Naive thymus-derived CD8-positive, alpha-beta T cell (primary cell): ENCODE measurements around the gene CCDC66. TPM values are rescaled to one million over a fixed set of nuclear protein-coding genes. Genes with fewer than 3 reads are reported as not detected.

ENCODE experiments used
- ATAC-seq, 2 donors: fragments of 150-1000 bp; cut with Tn5 transposase in 1 of 2; sonication (Bioruptor Pico), chemical (Tn5 transposase) in 1 of 2; 1 replicate in 1 of 2; 2 replicates in 1 of 2; pipeline ENCODE4 v1.10.0; 2021; ENCODE audit warnings: mild to moderate bottlenecking in 2 of 2, moderate library complexity in 2 of 2
- POLR2A ChIA-PET: fragments of 350-600 bp; sonication (Branson Sonifier 250); formaldehyde crosslinking; loops from one replicate; lab custom pipeline; 2021; ENCODE audit warnings: antibody characterized with exemption; lab: Charles Lee
- DNase-seq, 10 donors: peaks; one replicate each; pipeline versions ENCODE4 v3.0.0 to v3.0.0-alpha.2; 2020 to 2022
- H3K27ac Mint-ChIP-seq, 10 donors: one replicate each; pipeline ENCODE4 v1.8.0; 2020 to 2022; ENCODE audit warnings: mild to moderate bottlenecking in 10 of 10, mixed read lengths in 10 of 10, moderate library complexity in 4 of 10, inconsistent platforms in 1 of 10
- H3K27me3 Mint-ChIP-seq, 5 donors: one replicate each; pipeline ENCODE4 v1.8.0; 2021 to 2022; ENCODE audit warnings: mixed read lengths in 5 of 5
- H3K36me3 Mint-ChIP-seq, 3 donors: one replicate each; pipeline ENCODE4 v1.8.0; 2020 to 2022; ENCODE audit warnings: mixed read lengths in 3 of 3, mild to moderate bottlenecking in 2 of 3, inconsistent platforms in 1 of 3
- H3K4me1 Mint-ChIP-seq, 4 donors: one replicate each; pipeline ENCODE4 v1.8.0; 2021 to 2022; ENCODE audit warnings: mixed read lengths in 4 of 4
- H3K4me3 Mint-ChIP-seq, 10 donors: one replicate each; pipeline ENCODE4 v1.8.0; 2020 to 2022; ENCODE audit warnings: mild to moderate bottlenecking in 10 of 10, mixed read lengths in 10 of 10, moderate library complexity in 6 of 10, inconsistent platforms in 1 of 10
- H3K9me3 Mint-ChIP-seq, 9 donors: one replicate each; pipeline ENCODE4 v1.8.0; 2020 to 2022; ENCODE audit warnings: mixed read lengths in 9 of 9, mild to moderate bottlenecking in 3 of 9, inconsistent platforms in 1 of 9, moderate library complexity in 1 of 9
- polyA plus RNA-seq, 3 donors: library from polyadenylated mRNA; unstranded; fragments of 300-500 nt; fragmentation: Illumina TruSeq; gene quantifications; one replicate each; pipeline ENCODE4 v1.2.3, GENCODE V29; 2021
- total RNA-seq, 8 experiments: library from RNA in 2 of 8; stranded (reverse) in 2 of 8; gene quantifications; one replicate each; pipeline ENCODE4 v1.2.3 and lab custom pipeline; 2021 to 2026

Gene CCDC66
- total and polyA plus RNA-seq, 5 experiments from 2014 or later = 16.8 to 118 (median 28.9) TPM

GRCh38 chr3:56622381-56622780, 65.4 kb downstream of the CCDC66 start:
- Mint-ChIP-seq H3K36me3 (peaks cover 11 to 92% (median 50%) of the 10 kb centered on the region in 3 donors), H3K9me3 (no peaks in the 10 kb centered on the region), H3K27ac (peak overlapping the region in 5 of 10 donors; percentile 8 to 75 (median 15)), H3K27me3 (no peaks in the 10 kb centered on the region), H3K4me1 (peaks cover 0 to 12% (median 6%) of the 10 kb centered on the region in 4 donors), H3K4me3 (no peak overlapping the region)
- DNase-seq (no peak), ATAC-seq (no peak)
- POLR2A ChIA-PET = interaction anchor here (1.8 kb wide), 1 partner anchor 11 kb away, joined by 4 read pairs; no protein-coding TSS in a partner anchor

GRCh38 chr3:56624725-56625124, 67.8 kb downstream of the CCDC66 start:
- H3K27me3 Mint-ChIP-seq = no peaks in the 10 kb centered on the region

GRCh38 chr3:56629047-56629446, 72.1 kb downstream of the CCDC66 start:
- Mint-ChIP-seq H3K27me3 (no peaks in the 10 kb centered on the region), H3K36me3 (peaks cover 8 to 68% (median 24%) of the 10 kb centered on the region in 3 donors), H3K9me3 (no peaks in the 10 kb centered on the region), H3K4me3 (no peak overlapping the region), H3K27ac (peak overlapping the region; percentile 41 to 90 (median 77)), H3K4me1 (peaks cover 0 to 12% (median 4%) of the 10 kb centered on the region in 4 donors)
- DNase-seq (no peak), ATAC-seq (no peak)
- POLR2A ChIA-PET = interaction anchor here (0.6 to 0.7 kb wide), 2 partner anchors 32 to 1116 kb away, joined by 3 to 5 read pairs; no protein-coding TSS in a partner anchor

More at GRCh38 chr3:56624725-56625124, 67.8 kb downstream of the CCDC66 start:
- Mint-ChIP-seq H3K36me3 (peaks cover 8 to 84% (median 36%) of the 10 kb centered on the region in 3 donors), H3K4me3 (no peak overlapping the region), H3K4me1 (peaks cover 0 to 11% (median 5%) of the 10 kb centered on the region in 4 donors), H3K9me3 (no peaks in the 10 kb centered on the region), H3K27ac (peak overlapping the region in 9 of 10 donors; percentile 2 to 66 (median 26))
- DNase-seq (no peak), ATAC-seq (no peak)
- POLR2A ChIA-PET = no interaction called here

- peaks cover 8 to 68% (median 21%) of the 10 kb centered on the region in 3 donors for H3K36me3 Mint-ChIP-seq
- H3K9me3 Mint-ChIP-seq = no peaks in the 10 kb centered on the region
Observed at GRCh38 chr3:56629451-56629850, 72.5 kb downstream of the CCDC66 start.

GRCh38 chr3:56630966-56631365, 74.0 kb downstream of the CCDC66 start:
- Mint-ChIP-seq H3K9me3 (no peaks in the 10 kb centered on the region), H3K4me1 (peaks cover 0 to 12% (median 8%) of the 10 kb centered on the region in 4 donors), H3K4me3 (no peak overlapping the region), H3K27ac (peak overlapping the region in 2 of 10 donors; percentile 42 to 61), H3K36me3 (peaks cover 8 to 69% (median 21%) of the 10 kb centered on the region in 3 donors), H3K27me3 (no peaks in the 10 kb centered on the region)
- ATAC-seq = no peak
- no peak for DNase-seq
- POLR2A ChIA-PET = no interaction called here

More at GRCh38 chr3:56629451-56629850, 72.5 kb downstream of the CCDC66 start:
- POLR2A ChIA-PET = interaction anchor here (0.6 to 0.7 kb wide), 3 partner anchors 32 to 1115 kb away, joined by 3 to 5 read pairs (median 3); no protein-coding TSS in a partner anchor
- Mint-ChIP-seq H3K4me3 (no peak overlapping the region), H3K27ac (peak overlapping the region; percentile 31 to 90 (median 76)), H3K4me1 (peaks cover 0 to 12% (median 4%) of the 10 kb centered on the region in 4 donors), H3K27me3 (no peaks in the 10 kb centered on the region)
- DNase-seq = no peak
- no peak for ATAC-seq

GRCh38 chr3:56633181-56633580, 76.2 kb downstream of the CCDC66 start:
- peaks cover 0 to 15% (median 5%) of the 10 kb centered on the region in 4 donors for H3K4me1 Mint-ChIP-seq
- POLR2A ChIA-PET = no interaction called here
- H3K9me3 Mint-ChIP-seq = no peaks in the 10 kb centered on the region
- DNase-seq (no peak), ATAC-seq (no peak)
- H3K27me3 Mint-ChIP-seq = no peaks in the 10 kb centered on the region
- peaks cover 4 to 69% (median 20%) of the 10 kb centered on the region in 3 donors for H3K36me3 Mint-ChIP-seq
- H3K27ac Mint-ChIP-seq = peak overlapping the region in 3 of 10 donors; percentile 17 to 89 (median 29)
- no peak overlapping the region for H3K4me3 Mint-ChIP-seq

GRCh38 chr3:56633602-56634535, 76.9 kb downstream of the CCDC66 start:
- Mint-ChIP-seq H3K36me3 (peaks cover 6 to 74% (median 24%) of the 10 kb centered on the region in 3 donors), H3K27ac (peak overlapping the region; percentile 10 to 89 (median 72))
- DNase-seq = no peak

GRCh38 chr3:56645407-56645806, 88.4 kb downstream of the CCDC66 start:
- DNase-seq (no peak), ATAC-seq (no peak)
- Mint-ChIP-seq H3K9me3 (no peaks in the 10 kb centered on the region), H3K4me3 (no peak overlapping the region), H3K4me1 (peaks cover 8 to 35% (median 24%) of the 10 kb centered on the region in 4 donors), H3K27ac (peak overlapping the region in 3 of 10 donors; percentile 11 to 58 (median 34)), H3K36me3 (peaks cover 8 to 91% (median 29%) of the 10 kb centered on the region in 3 donors), H3K27me3 (no peaks in the 10 kb centered on the region)
- POLR2A ChIA-PET = no interaction called here

More at GRCh38 chr3:56633602-56634535, 76.9 kb downstream of the CCDC66 start:
- Mint-ChIP-seq H3K9me3 (no peaks in the 10 kb centered on the region), H3K4me3 (no peak overlapping the region), H3K4me1 (peaks cover 0 to 17% (median 5%) of the 10 kb centered on the region in 4 donors), H3K27me3 (no peaks in the 10 kb centered on the region)
- POLR2A ChIA-PET = no interaction called here
- no peak for ATAC-seq

GRCh38 chr3:56654460-56654859, 97.5 kb downstream of the CCDC66 start:
- Mint-ChIP-seq H3K27ac (peak overlapping the region in 7 of 10 donors; percentile 28 to 69 (median 35)), H3K4me1 (peaks cover 10 to 50% (median 28%) of the 10 kb centered on the region in 4 donors), H3K27me3 (no peaks in the 10 kb centered on the region), H3K4me3 (peak overlapping the region in 1 of 10 donors; percentile 52), H3K36me3 (peaks cover 19 to 94% (median 57%) of the 10 kb centered on the region in 3 donors), H3K9me3 (peaks cover 0 to 15% (median 2%) of the 10 kb centered on the region in 9 donors)
- POLR2A ChIA-PET = no interaction called here
- ATAC-seq (no peak), DNase-seq (no peak)

- Mint-ChIP-seq H3K9me3 (peaks cover 0 to 15% (median 2%) of the 10 kb centered on the region in 9 donors), H3K4me1 (peaks cover 13 to 42% (median 24%) of the 10 kb centered on the region in 4 donors), H3K36me3 (peaks cover 22 to 95% (median 62%) of the 10 kb centered on the region in 3 donors), H3K4me3 (no peak overlapping the region), H3K27me3 (no peaks in the 10 kb centered on the region), H3K27ac (peak overlapping the region in 3 of 10 donors; percentile 33 to 70 (median 55))
- ATAC-seq (no peak), DNase-seq (no peak)
- POLR2A ChIA-PET = no interaction called here
Observed at GRCh38 chr3:56655709-56656108, 98.7 kb downstream of the CCDC66 start.

GRCh38 chr3:56664823-56665222, 107.8 kb downstream of the CCDC66 start:
- H3K27ac Mint-ChIP-seq = peak overlapping the region in 8 of 10 donors; percentile 6 to 63 (median 38)
- H3K4me3 Mint-ChIP-seq = peak overlapping the region in 1 of 10 donors; percentile 55
- no peaks in the 10 kb centered on the region for H3K27me3 Mint-ChIP-seq
- peaks cover 12 to 30% (median 22%) of the 10 kb centered on the region in 4 donors for H3K4me1 Mint-ChIP-seq
- H3K36me3 Mint-ChIP-seq = peaks cover 13 to 91% (median 46%) of the 10 kb centered on the region in 3 donors
- no peaks in the 10 kb centered on the region for H3K9me3 Mint-ChIP-seq
- DNase-seq (no peak), ATAC-seq (no peak)
- POLR2A ChIA-PET = no interaction called here

- H3K4me3 Mint-ChIP-seq = peak overlapping the region in 1 of 10 donors; percentile 14
- peaks cover 13 to 89% (median 51%) of the 10 kb centered on the region in 3 donors for H3K36me3 Mint-ChIP-seq
- ATAC-seq (peak in 1 of 2 donors; percentile 27), DNase-seq (no peak)
- H3K27ac Mint-ChIP-seq = peak overlapping the region in 5 of 10 donors; percentile 7 to 70 (median 36)
- H3K27me3 Mint-ChIP-seq = no peaks in the 10 kb centered on the region
- POLR2A ChIA-PET = no interaction called here
- H3K9me3 Mint-ChIP-seq = no peaks in the 10 kb centered on the region
- H3K4me1 Mint-ChIP-seq = peaks cover 12 to 36% (median 28%) of the 10 kb centered on the region in 4 donors
Observed at GRCh38 chr3:56667973-56668579, 111.1 kb downstream of the CCDC66 start.
